CD4-positive, alpha-beta T cell (primary cell): ENCODE measurements around the gene FBXO45. TPM values are rescaled to one million over a fixed set of nuclear protein-coding genes. Genes with fewer than 3 reads are reported as not detected.

Source experiments
- ATAC-seq: fragments of 200-7000 bp; cut with Tn5 transposase; one replicate; pipeline ENCODE4 v1.10.0; 2022; ENCODE audit warnings: mild to moderate bottlenecking; ENCODE audit not compliant: poor library complexity
- CTCF ChIA-PET: fragments of 350-600 bp; sonication (Branson Sonifier 250); formaldehyde crosslinking; loops from one replicate; lab custom pipeline; 2021; ENCODE audit warnings: antibody characterized with exemption, inconsistent platforms; lab: Charles Lee
- POLR2A ChIA-PET: fragments of 350-600 bp; sonication (Branson Sonifier 250); formaldehyde crosslinking; loops from one replicate; lab custom pipeline; 2021; ENCODE audit warnings: antibody characterized with exemption, inconsistent platforms; lab: Charles Lee
- DNase-seq, 14 experiments: peaks; one replicate each; pipeline ENCODE4 v3.0.0-alpha.2; 2013 to 2020; ENCODE audit warnings: mixed read lengths in 2 of 14
- H3K27ac ChIP-seq, 2 donors: one replicate each; pipeline versions ENCODE4 v1.5.1 to v1.7.0; 2013; ENCODE audit warnings: low read length in 2 of 2, low read depth in 1 of 2, mild to moderate bottlenecking in 1 of 2
- H3K27me3 ChIP-seq, 2 experiments: 1 replicate in 1 of 2; 2 replicates in 1 of 2; pipeline versions ENCODE4 v1.6.1 to v1.7.0; 2013; ENCODE audit warnings: low read length in 2 of 2, control low read depth in 1 of 2, mild to moderate bottlenecking in 1 of 2, moderate library complexity in 1 of 2; ENCODE audit not compliant: insufficient read depth in 2 of 2, control insufficient read depth in 1 of 2
- H3K36me3 ChIP-seq: one replicate; pipeline ENCODE4 v1.6.1; 2013; ENCODE audit warnings: low read length, control low read depth; ENCODE audit not compliant: insufficient read depth
- H3K4me1 ChIP-seq: one replicate; pipeline ENCODE4 v1.6.1; 2013; ENCODE audit warnings: low read length, control low read depth; ENCODE audit not compliant: insufficient read depth
- H3K4me3 ChIP-seq: one replicate; pipeline ENCODE4 v1.5.1; 2013; ENCODE audit warnings: mild to moderate bottlenecking, low read length, moderate library complexity
- H3K9me3 ChIP-seq, 2 experiments: 1 replicate in 1 of 2; 2 replicates in 1 of 2; pipeline versions ENCODE4 v1.6.1 to v1.7.0; 2013; ENCODE audit warnings: low read length in 2 of 2, mild to moderate bottlenecking in 2 of 2, control low read depth in 1 of 2, moderate library complexity in 1 of 2; ENCODE audit not compliant: control insufficient read depth in 1 of 2, insufficient read depth in 1 of 2
- H3K27ac Mint-ChIP-seq: one replicate; pipeline ENCODE4 v1.8.0; 2020; ENCODE audit warnings: mixed read lengths
- H3K27me3 Mint-ChIP-seq: one replicate; pipeline ENCODE4 v1.8.0; 2021; ENCODE audit warnings: mixed read lengths
- H3K36me3 Mint-ChIP-seq: one replicate; pipeline ENCODE4 v1.8.0; 2021; ENCODE audit warnings: low read depth, mixed read lengths
- H3K4me1 Mint-ChIP-seq: one replicate; pipeline ENCODE4 v1.8.0; 2021; ENCODE audit warnings: low read depth, mixed read lengths
- H3K4me3 Mint-ChIP-seq: one replicate; pipeline ENCODE4 v1.8.0; 2020; ENCODE audit warnings: mild to moderate bottlenecking, mixed read lengths
- H3K9me3 Mint-ChIP-seq: one replicate; pipeline ENCODE4 v1.8.0; 2020; ENCODE audit warnings: mixed read lengths
- CTCF ChIP-seq: fragments of 200-600 bp; IDR thresholded peaks from one replicate; pipeline ENCODE4 v1.8.0; 2022; ENCODE audit warnings: antibody characterized with exemption, mild to moderate bottlenecking
- intact Hi-C, 2 experiments: fragments of 100-400 bp; cut with DNase I in 1 of 2; cut with micrococcal nuclease in 1 of 2; formaldehyde crosslinking; loops; one replicate each; pipeline versions ENCODE4 v1.15.1 to v1.9.0; 2023 to 2025; cut with DNase I, micrococcal nuclease
- total RNA-seq, 174 experiments: library from RNA in 2 of 174; stranded (reverse) in 2 of 174; gene quantifications; one replicate each; pipeline ENCODE4 v1.2.3 and lab custom pipeline; 2021 to 2026

FBXO45 gene
- total RNA-seq, 2 experiments from 2014 or later, result 5.4 to 6.0 TPM

- Histone ChIP-seq H3K4me3 (no peak overlapping the region), H3K9me3 (no peaks in the 10 kb centered on the region), H3K27ac (no peak overlapping the region), H3K27me3 (no peaks in the 10 kb centered on the region), H3K4me1 (peaks cover 2% of the 10 kb centered on the region), H3K36me3 (peaks cover 31% of the 10 kb centered on the region)
- no peak for DNase-seq
- Mint-ChIP-seq H3K4me3 (no peak overlapping the region), H3K36me3 (peaks cover 59% of the 10 kb centered on the region), H3K27ac (no peak overlapping the region), H3K4me1 (peaks cover 24% of the 10 kb centered on the region), H3K9me3 (no peaks in the 10 kb centered on the region), H3K27me3 (no peaks in the 10 kb centered on the region)
- no peak for TF ChIP-seq CTCF
- ChIA-PET POLR2A (interaction anchor here (1.3 kb wide), 1 partner anchor 12 kb away, joined by 6 read pairs; the partner anchor contains the start of genes FBXO45 and WDR53), CTCF (no interaction called here)
- ATAC-seq, result no peak
- intact Hi-C loops, result no loop called here
Observed at GRCh38 chr3:196557236-196557635, 11.2 kb upstream of the FBXO45 start.

DNA sequence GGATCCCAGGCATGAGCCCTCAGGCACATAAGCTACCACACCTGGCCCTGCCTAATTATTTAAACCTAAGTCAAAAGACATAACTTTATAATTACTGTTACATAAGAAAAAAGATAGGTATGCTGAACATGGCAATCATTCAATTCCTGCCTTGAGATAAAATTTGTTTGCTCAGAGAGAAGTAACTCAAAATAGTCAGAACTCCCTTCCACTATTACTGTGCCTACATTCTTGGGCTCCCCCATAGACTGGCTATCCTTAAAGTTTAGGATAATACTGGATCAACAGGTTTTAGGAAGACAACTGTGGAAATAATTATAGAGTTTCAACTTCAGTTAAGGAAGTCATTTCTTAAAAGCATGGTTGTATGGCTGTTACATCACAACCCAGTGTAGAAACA, 10.0 kb upstream of the FBXO45 start:
- H3K4me3 ChIP-seq, result no peak overlapping the region
- no peaks in the 10 kb centered on the region for H3K27me3 Mint-ChIP-seq
- no peak overlapping the region for H3K27ac Mint-ChIP-seq

GRCh38 chr3:196559826-196560225, 8.6 kb upstream of the FBXO45 start:
- H3K27me3 ChIP-seq, result no peaks in the 10 kb centered on the region
- H3K4me3 ChIP-seq, result no peak overlapping the region
- Mint-ChIP-seq H3K36me3 (peaks cover 61% of the 10 kb centered on the region), H3K27ac (no peak overlapping the region), H3K9me3 (no peaks in the 10 kb centered on the region), H3K4me1 (peaks cover 46% of the 10 kb centered on the region), H3K27me3 (no peaks in the 10 kb centered on the region), H3K4me3 (no peak overlapping the region)
- TF ChIP-seq CTCF, result no peak
- peaks cover 22% of the 10 kb centered on the region for H3K4me1 ChIP-seq
- no peak overlapping the region for H3K27ac ChIP-seq
- ChIA-PET POLR2A (no interaction called here), CTCF (no interaction called here)
- DNase-seq, result peak in 1 of 14 experiments; percentile 33
- ATAC-seq, result no peak
- H3K36me3 ChIP-seq, result peaks cover 26% of the 10 kb centered on the region
- intact Hi-C loops, result no loop called here
- no peaks in the 10 kb centered on the region for H3K9me3 ChIP-seq

More for the DNA sequence above, 10.0 kb upstream of the FBXO45 start:
- Mint-ChIP-seq H3K4me1 (peaks cover 33% of the 10 kb centered on the region), H3K9me3 (no peaks in the 10 kb centered on the region), H3K4me3 (no peak overlapping the region), H3K36me3 (peaks cover 64% of the 10 kb centered on the region)
- H3K4me1 ChIP-seq, result peaks cover 11% of the 10 kb centered on the region
- no peaks in the 10 kb centered on the region for H3K9me3 ChIP-seq
- ChIA-PET CTCF (no interaction called here), POLR2A (no interaction called here)
- no peaks in the 10 kb centered on the region for H3K27me3 ChIP-seq
- no peak for DNase-seq
- no peak for ATAC-seq
- no peak for TF ChIP-seq CTCF
- intact Hi-C loops, result no loop called here
- H3K36me3 ChIP-seq, result peaks cover 26% of the 10 kb centered on the region
- no peak overlapping the region for H3K27ac ChIP-seq
